Kidney glomerular epithelial cell (primary cell): Measurements from ENCODE around the gene PRSS50.
"Not testable (repeated sequence)": the region's sequence is repeated elsewhere in the genome, so short reads cannot be mapped to it uniquely, and the experiment has no call there.

Experiments
- DNase-seq: peaks from one replicate; lab custom pipeline; 2025; lab: John Stamatoyannopoulos, UW

The PRSS50 gene, protein sequence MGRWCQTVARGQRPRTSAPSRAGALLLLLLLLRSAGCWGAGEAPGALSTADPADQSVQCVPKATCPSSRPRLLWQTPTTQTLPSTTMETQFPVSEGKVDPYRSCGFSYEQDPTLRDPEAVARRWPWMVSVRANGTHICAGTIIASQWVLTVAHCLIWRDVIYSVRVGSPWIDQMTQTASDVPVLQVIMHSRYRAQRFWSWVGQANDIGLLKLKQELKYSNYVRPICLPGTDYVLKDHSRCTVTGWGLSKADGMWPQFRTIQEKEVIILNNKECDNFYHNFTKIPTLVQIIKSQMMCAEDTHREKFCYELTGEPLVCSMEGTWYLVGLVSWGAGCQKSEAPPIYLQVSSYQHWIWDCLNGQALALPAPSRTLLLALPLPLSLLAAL

DNA sequence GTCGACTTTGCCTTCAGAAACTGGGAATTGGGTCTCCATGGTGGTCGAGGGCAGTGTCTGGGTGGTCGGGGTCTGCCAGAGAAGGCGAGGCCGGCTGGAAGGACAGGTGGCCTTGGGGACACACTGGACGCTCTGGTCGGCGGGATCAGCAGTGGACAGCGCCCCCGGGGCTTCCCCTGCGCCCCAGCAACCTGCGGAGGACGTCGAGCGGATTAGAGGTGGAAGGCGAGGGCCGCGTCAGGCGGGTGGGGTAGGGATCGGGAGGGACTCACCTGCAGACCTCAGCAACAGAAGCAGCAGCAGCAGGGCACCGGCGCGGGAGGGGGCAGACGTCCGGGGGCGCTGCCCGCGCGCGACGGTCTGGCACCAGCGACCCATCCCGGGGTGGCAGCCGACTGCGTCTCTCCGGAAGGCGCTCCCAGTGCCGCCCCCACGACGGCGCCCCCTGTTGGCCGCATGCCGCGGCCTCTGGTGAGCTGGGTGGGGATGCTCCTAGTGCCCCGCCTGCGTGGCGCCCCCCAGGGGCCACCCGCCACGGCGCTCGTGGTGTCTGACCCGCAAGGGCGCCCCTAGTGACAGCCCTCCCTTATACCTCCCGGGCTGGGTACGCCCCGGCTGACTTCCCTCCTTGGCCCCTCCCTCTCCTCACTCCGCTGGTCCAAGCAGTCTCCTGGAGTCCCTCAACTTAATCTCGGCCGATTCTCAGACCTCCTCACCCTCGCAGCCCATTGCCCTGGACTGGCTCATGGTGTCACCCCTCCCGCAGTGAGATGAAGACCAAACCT, at the start of gene PRSS50:
Gene PRSS50, minus strand, starts transcription at position 423 of the 785 bp plus-strand sequence. Its CDS starts 45 bp downstream, at position 378.
- DNase-seq = no peak

DNA sequence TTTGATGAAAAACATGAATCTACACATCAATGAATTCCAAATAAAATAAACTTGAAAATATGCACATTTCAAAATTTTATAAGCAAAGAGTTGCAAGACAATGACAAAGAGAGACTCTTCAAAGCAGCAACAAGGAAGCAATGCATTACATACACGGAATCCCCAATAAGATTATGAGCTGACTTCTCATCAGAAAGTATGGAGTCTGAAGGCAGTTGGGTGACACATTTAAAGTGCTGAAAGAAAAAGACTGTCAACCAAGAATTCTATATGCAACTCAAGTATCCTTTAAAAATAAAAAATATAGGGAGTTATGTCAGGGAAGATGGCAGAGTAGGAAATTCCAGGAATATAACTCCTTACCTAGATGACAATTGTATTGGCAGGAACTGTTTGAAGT, 46.5 kb upstream of the PRSS50 start:
- DNase-seq = no peak

DNA sequence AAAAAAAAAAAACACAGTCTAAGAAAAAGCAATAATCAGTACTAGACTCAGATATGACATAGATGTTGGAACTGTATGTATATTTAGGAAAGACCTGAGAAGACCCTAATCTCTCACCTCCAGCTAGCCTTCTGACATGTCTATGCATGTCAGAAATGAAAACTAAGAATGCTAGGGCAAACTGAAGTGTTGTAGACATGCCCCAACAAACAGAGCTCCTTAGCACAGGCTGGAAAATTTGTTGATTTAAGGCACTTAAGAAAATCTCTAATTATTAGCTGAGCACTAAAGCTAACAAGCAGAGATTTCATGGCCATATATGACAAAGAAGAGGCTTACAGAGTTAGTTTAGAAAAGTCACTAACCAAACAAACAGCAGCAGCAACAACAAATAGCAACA, 45.5 kb upstream of the PRSS50 start:
- no peak for DNase-seq

DNA sequence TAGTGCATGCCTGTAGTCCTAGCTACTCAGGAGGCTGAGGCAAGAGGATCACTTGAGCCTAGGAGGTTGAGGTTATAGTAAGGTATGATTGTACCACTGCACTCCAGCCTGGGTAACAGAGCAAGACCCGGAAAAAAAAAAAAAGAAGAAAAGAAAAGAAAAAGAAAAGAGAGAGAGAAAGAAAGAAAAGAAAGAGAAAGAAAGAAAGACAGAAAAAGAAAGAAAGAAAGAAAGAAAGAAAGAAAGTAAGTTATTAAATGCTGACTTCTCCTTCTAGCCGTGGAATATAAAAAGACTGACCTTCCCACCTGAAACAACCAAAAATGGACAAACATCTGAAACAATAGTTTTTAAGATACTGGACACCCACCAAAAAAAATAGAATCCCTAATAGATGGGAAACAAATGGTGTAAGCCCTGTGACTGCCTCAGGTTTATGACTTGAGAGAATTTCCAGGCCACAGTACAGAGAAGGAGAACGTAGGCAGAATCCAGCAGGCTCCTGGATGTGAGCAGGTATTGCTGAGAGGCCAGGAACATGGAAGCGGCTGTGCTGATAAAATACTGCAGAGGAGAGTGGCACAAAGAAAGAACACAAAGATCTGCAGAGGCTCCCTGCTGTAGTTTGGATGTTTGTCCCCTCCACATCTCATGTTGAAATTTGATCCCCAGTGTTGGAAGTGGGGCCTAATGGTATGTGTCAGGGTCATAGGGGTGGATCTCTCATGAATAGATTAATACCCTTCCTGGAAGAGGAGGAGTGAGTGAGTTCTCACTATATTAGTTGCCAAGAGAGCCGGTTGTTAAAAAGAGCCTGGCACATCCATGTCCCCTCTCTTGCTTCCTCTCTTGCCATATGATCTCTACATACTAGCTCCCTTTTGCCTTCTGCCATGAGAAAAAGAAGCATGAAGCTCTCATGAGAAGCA, 41.8 kb upstream of the PRSS50 start:
- DNase-seq = no peak

DNA sequence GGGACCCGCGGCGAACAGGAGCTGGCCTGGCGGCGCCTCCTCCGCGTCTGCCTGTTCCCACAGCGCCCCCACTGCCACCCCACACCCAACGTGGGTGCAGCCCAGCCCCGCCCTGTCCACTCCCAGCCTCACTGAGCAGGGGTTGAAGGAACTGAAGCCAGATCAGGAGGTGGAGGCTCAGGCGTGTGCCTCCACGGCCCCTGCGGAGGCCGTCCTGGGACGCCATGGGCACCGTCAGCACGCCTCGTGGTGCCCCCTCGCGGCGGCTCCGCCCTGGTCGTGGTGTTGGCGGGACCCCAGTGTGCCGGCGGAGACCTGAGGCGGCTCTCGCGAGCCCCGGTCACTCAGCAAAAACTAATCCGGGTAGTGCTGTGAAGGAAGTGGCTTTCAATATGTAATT, 39.0 kb upstream of the PRSS50 start:
- DNase-seq = no peak

DNA sequence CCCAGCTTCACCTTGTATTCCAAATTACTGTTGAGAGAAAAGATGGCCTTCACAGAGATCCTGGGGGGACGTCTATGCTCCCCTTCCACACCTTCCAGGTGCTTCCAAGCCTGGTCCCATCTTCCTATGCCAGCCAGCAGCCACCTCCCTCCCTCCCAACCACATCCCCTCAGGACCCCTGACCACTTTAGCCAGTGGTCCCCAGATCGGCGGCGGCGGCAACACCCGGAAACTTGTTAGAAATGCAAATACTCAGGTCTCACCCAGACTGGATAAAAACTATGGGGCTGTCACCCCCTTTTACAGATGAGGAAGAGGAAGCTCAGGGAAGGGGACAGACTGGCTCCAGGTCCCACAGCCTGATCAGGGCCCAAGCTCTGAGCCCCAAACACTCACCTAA, 38.0 kb upstream of the PRSS50 start:
- no peak for DNase-seq

DNA sequence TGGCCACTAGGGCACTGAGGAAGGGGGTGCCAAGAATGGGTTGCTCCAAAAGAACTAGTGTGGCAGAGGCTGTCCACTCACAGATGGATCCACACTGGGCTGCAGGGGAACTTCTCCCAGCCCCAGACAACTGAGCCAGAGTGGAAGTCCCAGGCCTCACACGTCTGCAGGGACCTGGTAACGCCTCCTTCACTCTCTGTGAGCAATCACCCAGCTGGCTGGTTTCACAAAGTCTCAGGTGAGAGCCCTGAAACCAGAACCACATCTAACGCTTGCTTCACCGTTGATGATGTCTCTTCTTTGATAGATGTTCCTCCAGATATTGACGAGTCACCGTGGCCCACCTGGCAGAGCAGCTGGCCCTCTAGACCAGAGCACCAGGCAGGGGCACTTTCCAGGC, 35.5 kb upstream of the PRSS50 start:
- DNase-seq = not testable (repeated sequence)

DNA sequence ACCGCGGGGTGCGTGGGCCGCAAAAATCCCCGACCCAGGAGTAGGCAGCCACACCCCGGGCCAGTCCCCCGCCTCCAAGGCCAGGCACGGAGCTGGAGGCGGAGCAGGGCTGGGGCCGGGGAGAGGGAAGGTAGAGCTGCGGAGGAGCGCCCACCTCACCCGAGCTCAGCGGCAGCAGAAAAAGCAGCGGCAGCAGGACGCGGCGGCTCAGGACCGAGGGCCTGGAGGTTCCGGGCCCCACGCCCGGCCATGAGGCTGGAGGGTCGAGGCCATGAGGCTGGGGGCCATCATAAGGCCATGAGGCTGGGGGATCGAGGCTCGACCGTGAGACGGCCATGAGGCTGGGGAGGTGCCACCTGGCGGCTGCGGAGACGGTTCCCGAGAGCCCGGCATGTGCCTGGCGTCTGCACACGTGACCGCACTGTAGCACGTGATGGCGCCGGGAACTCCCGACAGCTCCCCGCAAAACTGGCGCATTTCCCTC, 32.9 kb upstream of the PRSS50 start:
- DNase-seq = no peak

DNA sequence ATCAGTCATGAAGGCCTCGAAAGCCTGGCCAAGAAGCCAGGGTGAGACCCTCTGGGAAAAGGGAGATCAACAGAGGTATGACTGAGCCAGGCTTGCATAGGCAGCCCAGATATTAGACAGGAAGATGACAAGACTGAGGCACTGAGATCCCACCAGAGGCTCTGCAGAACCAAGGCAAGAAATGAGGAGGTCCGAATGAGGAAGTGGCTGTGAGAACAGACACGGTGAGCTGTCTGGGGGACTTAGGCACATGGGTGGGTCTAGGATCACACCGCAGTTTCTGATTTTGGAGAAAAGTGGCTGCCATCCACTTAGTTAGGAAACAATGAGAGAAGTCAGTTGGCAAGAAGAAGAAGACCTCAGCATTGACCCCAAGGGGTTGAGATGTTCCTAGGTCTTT, 31.5 kb upstream of the PRSS50 start:
- no peak for DNase-seq

DNA sequence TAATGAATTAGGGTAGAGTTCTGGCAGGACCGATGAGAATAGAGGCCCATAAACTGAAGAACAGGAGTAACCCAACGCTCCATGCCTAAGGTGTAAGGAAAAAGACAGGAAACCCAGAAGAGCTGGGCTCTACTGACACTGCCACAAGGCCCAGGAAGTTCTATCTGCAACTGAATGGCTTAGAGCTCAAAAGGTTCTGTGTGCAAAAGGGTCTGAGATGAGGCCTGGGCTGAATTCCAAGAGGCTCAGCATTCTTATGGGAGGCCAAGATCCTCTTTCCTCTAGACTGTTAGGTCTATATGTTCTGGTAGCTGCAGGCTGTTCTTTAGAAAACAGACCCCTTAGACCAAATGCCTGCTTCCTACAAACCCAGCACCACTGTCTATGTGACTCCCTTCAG, 30.5 kb upstream of the PRSS50 start:
- DNase-seq = no peak

DNA sequence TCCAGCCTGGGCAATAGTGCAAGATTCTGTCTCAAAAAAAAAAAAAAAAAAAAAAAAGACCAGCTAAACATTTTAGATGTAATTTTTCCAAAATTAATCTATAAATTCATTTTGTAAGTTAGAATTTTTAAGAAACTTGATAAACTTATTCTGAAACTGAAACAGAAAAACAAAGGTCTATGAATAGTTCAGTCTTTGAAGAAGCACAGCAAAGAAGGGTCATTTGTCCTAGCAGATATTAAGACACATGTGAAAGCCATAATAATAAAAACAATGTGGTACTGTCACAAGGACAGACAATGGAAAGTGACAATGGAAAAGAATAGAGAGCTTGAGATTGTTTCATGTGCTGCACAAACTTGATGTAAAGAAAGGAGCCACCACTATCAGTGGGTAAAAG, 29.0 kb upstream of the PRSS50 start:
- no peak for DNase-seq

DNA sequence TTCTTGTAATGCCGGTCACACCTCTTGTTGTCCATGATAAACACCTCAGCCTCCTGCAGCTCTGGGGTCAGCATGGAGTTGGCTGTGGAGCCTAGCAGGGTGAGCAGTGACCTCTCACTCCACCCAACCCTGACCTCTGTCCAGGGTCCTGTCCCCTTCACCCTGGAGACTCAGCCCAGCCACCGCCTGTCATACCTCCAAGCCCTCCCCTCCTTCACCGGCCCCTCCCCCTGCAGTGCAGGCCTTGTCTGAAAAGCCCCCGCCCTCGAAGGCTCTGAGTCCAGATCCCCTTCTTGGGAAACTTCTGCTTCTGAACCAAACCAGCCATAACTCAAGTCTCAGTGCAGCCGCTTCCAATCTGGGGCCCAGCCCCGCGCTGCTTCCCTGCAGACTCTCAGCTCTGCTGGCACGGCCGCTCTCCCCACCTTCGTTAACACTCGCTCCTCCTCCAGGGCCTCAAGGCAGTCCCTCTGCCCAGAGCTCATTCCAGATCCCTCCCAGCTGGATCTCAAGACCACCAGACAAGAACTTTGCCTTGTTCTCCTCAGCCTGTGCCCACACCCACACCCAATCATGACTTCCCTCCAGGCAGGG, 25.4 kb upstream of the PRSS50 start:
- DNase-seq = no peak

DNA sequence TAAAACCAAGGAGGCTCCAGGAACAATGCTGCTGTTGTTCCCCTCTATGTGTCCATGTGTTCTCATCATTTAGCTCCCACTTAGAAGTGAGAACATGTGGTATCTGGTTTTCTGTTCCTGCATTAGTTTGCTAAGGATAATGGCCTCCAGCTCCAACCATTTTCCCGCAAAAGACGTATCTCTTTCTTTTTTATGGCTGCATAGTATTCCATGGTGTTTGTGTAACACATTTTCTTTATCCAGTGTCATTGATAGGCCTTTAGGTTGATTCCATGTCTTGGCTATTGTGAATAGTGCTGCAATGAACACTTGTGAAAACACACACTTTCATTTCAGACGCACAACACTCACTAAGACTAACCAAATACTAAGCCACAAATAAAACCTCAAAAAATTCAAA, 21.9 kb upstream of the PRSS50 start:
- not testable (repeated sequence) for DNase-seq

DNA sequence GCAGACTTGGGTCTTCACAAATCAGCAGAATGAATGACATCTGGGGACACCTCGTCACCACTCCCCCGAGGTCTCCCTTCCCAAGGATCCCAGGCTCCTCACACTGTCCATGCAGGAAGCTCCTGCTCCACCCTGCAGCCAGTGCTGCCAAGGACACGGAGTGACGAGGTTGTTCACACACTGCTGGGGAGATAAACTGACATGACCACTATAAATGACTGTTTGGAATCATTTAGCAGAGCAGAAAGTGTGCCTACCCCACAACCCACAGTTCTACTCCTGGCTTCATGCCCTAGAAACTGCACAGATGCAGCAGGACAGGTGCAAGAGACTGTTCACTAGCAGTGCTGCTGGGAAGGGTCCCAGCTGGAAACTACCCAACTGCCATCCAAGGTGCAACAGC, 19.7 kb upstream of the PRSS50 start:
- no peak for DNase-seq

DNA sequence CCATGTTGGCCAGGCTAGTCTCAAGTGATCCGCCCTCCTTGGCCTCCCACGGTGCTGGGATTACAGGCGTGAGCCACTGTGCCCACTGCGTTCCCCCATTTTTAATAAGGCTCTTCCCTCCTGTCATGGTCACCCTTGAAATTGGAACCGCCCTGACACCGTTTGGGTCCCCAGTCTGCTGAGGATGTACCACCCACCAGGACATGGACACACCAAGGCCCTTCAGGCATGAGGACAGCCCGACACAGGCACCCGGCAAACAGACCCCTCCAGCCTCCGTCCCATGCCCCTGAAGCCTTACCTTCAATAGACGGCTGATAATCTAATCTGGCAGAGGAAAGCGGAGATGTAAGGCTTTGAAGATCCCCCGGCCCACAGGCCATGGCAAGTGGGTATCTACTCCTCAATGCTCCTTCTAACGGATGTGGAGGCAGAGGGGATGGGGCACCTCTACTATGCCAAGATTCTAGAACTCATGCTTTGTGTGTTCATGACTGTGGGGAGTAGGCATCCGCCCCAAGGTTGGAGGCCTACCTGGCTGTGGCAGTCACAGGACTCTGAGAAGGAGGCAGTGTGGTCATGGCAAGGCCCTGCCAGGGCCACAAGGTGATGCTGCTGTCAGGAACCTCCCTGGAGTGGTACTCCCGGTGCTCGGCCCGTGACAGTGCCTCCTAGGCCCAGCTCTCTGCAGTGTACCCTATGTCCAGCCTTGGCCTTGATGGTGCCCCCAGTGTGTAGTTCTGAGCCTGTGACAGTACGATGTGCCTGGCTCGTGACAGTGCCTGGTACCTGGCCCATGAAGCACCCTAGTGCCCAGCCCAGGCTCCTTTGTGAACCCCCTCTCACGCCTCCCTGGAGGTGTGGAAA, 18.6 kb upstream of the PRSS50 start:
- no peak for DNase-seq

DNA sequence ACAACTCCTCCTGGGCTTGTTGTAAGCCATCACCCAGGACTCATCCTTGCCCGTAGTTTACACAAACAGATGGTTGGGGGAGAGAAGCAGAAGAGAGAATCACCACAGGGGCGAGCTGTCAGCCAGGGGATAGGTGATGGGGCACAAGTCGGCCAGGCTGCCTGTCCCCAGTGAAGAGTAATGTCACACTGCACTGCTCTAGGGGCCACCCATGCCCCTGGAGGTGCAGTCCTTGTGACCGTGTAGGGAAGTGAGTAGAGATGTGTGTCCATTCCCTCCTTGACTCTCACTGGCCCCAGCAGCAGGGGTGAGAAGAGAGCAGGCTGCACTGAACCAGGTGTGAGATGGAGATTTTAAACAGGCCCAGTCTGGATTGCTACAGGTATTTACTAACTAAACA, 17.1 kb upstream of the PRSS50 start:
- DNase-seq = no peak

DNA sequence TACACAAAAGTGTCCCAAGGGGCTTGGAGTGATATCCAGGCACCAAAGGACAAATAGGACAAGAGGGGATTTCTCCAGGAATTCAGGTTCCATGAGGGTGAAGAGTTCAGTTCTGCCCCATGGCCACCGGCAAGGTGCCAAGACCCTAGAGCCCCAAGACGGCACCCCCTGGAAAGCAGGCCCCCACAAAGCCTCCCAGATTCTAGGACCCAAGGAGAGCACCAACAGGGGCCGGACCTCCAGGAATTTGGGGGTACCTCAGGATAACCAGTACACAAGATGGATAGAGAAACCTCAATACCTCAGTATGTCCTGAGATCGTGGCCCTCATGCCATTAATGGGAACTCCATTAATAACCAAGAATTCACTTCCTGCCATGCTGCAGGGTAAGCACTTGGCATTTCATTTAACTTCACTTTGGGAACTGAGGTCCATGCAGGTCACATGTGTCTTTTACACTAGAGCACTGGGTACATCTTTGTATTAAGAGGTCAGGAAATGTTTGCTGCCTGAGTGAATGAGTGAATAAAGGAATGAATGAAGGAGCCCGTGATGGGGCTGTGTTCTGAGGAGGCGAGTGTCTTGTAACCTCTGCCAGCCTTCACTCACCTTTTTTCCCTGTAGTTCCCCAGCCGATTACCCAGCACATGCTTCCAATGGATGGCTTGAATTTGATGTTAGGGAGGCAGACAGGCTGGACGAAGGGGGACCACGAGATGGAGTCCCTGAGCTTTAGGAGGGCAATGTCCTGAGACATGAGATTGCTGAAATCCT, 15.5 kb upstream of the PRSS50 start:
- no peak for DNase-seq

DNA sequence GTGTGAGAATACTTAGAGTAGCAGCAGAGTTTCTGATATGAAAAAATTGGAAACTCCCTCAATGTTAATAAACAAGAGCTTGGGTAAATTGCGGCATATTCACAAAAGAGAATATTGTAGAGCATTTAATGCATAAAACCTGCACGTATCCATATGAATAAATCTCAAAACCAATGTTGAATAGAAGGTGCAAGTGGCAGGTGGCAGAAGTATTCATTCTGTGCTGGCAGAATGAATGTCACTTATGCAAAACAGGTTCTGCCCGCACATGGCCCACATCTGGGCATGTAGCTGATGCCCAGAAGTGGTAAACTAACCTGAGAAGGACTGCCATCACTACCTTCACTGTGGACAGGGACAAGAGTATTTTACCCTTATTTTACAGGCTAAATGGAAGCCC, 14.1 kb upstream of the PRSS50 start:
- DNase-seq = no peak

DNA sequence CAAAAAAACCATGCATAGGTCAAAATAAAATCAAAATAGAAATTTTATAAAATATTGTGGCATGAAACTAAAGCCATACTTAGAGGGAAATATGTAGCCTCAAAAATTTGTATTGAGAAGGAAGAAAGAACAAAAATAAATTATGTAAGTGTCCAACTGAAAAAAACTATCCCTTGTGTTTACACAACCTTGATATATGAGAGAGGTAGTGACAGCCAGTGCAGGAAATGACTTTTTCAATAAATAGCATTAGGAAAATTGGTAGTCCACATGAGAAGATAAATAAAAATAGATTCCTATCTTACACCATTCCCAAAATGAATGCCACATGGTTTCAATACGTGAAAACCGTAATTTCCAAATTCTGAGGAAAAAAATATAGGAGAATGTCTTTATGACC, 13.2 kb upstream of the PRSS50 start:
- no peak for DNase-seq

DNA sequence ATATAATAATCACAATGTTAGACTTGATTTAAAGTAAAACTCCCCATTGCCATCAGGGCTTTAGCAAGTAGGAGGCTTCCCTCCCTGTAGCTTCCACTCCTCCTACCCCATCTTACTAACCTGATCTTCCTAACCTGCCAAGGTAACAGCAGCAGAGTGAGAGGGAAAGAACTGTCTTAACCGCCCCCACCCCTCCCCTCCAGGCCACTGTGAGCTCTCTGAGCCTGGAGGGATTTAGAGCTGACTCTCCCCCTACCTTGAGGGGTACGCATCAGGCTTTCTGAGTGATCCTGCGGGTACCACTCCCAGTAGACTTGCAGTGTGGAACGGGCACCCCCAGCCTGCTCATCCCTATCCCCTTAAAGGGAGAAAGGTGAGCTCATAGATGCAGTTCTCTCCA, 11.4 kb upstream of the PRSS50 start:
- DNase-seq = no peak
